H1 (cell line): ENCODE measurements around the gene MYH6. TPM values are rescaled to one million over a fixed set of nuclear protein-coding genes. Genes with fewer than 3 reads are reported as not detected.

Experiments used
- BRCA1 ChIP-seq: IDR thresholded peaks from 2 replicates; pipeline ENCODE4 v1.6.1; 2012; ENCODE audit warnings: low read depth, low read length, improper control_type of control experiment
- FOSL1 ChIP-seq: IDR thresholded peaks from 2 replicates; pipeline ENCODE4 v1.6.1; 2011; ENCODE audit warnings: mild to moderate bottlenecking, low read depth, low read length, moderate library complexity; ENCODE audit not compliant: insufficient read depth
- GABPA ChIP-seq: IDR thresholded peaks from 2 replicates; pipeline ENCODE4 v1.6.1; 2011; ENCODE audit warnings: mild to moderate bottlenecking, low read length, moderate library complexity, borderline replicate concordance; ENCODE audit not compliant: insufficient read depth
- JUND ChIP-seq: IDR thresholded peaks from 2 replicates; pipeline ENCODE4 v1.6.1; 2011; ENCODE audit warnings: mild to moderate bottlenecking, improper control_type of control experiment, low read length
- RAD21 ChIP-seq, 2 experiments: IDR thresholded peaks in 1 of 2; conservative IDR thresholded peaks in 1 of 2; 2 replicates each; pipeline ENCODE4 v1.6.1; 2011; ENCODE audit warnings: low read depth in 2 of 2, low read length in 2 of 2, improper control_type of control experiment in 1 of 2, inconsistent platforms in 1 of 2, mild to moderate bottlenecking in 1 of 2, moderate library complexity in 1 of 2
- TAF1 ChIP-seq: IDR thresholded peaks from 2 replicates; pipeline ENCODE4 v1.6.1; 2011; ENCODE audit warnings: mild to moderate bottlenecking, low read depth, low read length
- polyA plus RNA-seq, 7 experiments: library from polyadenylated mRNA; depleted of rRNA in 3 of 7; stranded (reverse) in 5 of 7; unstranded in 2 of 7; fragments of >200 nt in 5 of 7; fragments of 200-250 nt in 2 of 7; gene quantifications; 1 replicate in 5 of 7; 2 replicates in 1 of 7; 4 replicates in 1 of 7; pipeline versions ENCODE4 v1.2.1 to v1.2.3, GENCODE V29; 2011 to 2013; ENCODE audit warnings: missing spikeins in 2 of 7, mixed read lengths in 2 of 7
- total RNA-seq: library from RNA; stranded (reverse); fragmentation: NEBNext Ultra II Directional; extraction: Animal tissue kit (Norgen Biotek cat#: 25700); gene quantifications from 2 replicates; pipeline ENCODE4 v1.2.1, GENCODE V29; 2021
- TF ChIP-seq, protein P1 (sequence below): fragments of 300-600 bp; sonication (generic); IDR thresholded peaks from 2 replicates; pipeline ENCODE4 v1.7.1; 2012; ENCODE audit warnings: low read length, moderate library complexity, mild to moderate bottlenecking, inconsistent platforms; ENCODE audit not compliant: insufficient replicate concordance
- TF ChIP-seq, protein P2 (sequence below): IDR thresholded peaks from 2 replicates; pipeline ENCODE4 v1.6.1; 2011; ENCODE audit warnings: low read length, improper control_type of control experiment

The MYH6 gene
- total and polyA plus RNA-seq, 2 of the 8 experiments (the other 6 are each of a cell fraction or from before 2014, with no cell fraction given) = 0.03 TPM; not detected in 1

DNA sequence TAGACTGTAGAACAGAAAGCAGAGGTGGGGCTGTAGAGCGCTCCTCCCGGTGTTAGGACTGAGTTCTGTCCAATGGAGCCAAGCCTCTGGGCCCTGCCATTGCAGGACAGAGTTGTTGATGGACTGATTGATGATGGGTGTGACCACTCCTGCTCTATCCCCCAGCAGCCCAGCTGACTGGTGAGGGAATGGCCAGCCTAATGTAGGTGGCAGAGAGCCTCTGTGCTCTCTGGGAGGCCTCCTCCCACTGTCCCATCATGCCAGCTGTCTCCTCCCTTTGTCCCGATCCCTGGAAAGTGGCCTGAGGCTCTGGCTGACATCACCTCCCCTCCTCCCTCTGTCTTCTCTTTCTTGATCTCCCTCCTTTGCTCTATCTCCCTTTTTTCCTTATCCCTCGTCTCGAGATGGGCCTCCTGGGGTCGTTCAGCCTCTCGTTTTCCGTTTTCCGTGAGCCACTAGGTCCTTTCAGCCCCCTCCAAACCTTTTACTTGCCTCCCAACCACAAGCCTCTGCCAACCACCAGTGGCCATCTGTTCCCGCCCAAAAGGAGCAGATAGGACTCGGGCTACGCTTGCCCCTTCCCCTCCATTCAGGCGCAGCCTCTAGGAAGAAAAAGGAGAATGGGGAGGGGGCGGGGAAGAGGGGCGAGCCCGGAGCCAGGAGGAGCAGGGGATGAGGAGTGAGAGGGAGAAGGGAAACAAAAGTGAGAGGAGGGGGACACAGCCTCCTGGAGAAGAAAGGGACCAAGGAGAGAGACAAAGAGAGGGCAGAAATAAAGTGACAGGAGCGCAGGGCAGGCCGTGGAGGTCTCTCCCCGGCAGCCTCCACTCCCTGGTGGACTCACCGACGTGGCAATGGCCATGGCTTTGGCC is 43.7 kb downstream of the MYH6 start (continued):
- TF ChIP-seq, protein P1, sequence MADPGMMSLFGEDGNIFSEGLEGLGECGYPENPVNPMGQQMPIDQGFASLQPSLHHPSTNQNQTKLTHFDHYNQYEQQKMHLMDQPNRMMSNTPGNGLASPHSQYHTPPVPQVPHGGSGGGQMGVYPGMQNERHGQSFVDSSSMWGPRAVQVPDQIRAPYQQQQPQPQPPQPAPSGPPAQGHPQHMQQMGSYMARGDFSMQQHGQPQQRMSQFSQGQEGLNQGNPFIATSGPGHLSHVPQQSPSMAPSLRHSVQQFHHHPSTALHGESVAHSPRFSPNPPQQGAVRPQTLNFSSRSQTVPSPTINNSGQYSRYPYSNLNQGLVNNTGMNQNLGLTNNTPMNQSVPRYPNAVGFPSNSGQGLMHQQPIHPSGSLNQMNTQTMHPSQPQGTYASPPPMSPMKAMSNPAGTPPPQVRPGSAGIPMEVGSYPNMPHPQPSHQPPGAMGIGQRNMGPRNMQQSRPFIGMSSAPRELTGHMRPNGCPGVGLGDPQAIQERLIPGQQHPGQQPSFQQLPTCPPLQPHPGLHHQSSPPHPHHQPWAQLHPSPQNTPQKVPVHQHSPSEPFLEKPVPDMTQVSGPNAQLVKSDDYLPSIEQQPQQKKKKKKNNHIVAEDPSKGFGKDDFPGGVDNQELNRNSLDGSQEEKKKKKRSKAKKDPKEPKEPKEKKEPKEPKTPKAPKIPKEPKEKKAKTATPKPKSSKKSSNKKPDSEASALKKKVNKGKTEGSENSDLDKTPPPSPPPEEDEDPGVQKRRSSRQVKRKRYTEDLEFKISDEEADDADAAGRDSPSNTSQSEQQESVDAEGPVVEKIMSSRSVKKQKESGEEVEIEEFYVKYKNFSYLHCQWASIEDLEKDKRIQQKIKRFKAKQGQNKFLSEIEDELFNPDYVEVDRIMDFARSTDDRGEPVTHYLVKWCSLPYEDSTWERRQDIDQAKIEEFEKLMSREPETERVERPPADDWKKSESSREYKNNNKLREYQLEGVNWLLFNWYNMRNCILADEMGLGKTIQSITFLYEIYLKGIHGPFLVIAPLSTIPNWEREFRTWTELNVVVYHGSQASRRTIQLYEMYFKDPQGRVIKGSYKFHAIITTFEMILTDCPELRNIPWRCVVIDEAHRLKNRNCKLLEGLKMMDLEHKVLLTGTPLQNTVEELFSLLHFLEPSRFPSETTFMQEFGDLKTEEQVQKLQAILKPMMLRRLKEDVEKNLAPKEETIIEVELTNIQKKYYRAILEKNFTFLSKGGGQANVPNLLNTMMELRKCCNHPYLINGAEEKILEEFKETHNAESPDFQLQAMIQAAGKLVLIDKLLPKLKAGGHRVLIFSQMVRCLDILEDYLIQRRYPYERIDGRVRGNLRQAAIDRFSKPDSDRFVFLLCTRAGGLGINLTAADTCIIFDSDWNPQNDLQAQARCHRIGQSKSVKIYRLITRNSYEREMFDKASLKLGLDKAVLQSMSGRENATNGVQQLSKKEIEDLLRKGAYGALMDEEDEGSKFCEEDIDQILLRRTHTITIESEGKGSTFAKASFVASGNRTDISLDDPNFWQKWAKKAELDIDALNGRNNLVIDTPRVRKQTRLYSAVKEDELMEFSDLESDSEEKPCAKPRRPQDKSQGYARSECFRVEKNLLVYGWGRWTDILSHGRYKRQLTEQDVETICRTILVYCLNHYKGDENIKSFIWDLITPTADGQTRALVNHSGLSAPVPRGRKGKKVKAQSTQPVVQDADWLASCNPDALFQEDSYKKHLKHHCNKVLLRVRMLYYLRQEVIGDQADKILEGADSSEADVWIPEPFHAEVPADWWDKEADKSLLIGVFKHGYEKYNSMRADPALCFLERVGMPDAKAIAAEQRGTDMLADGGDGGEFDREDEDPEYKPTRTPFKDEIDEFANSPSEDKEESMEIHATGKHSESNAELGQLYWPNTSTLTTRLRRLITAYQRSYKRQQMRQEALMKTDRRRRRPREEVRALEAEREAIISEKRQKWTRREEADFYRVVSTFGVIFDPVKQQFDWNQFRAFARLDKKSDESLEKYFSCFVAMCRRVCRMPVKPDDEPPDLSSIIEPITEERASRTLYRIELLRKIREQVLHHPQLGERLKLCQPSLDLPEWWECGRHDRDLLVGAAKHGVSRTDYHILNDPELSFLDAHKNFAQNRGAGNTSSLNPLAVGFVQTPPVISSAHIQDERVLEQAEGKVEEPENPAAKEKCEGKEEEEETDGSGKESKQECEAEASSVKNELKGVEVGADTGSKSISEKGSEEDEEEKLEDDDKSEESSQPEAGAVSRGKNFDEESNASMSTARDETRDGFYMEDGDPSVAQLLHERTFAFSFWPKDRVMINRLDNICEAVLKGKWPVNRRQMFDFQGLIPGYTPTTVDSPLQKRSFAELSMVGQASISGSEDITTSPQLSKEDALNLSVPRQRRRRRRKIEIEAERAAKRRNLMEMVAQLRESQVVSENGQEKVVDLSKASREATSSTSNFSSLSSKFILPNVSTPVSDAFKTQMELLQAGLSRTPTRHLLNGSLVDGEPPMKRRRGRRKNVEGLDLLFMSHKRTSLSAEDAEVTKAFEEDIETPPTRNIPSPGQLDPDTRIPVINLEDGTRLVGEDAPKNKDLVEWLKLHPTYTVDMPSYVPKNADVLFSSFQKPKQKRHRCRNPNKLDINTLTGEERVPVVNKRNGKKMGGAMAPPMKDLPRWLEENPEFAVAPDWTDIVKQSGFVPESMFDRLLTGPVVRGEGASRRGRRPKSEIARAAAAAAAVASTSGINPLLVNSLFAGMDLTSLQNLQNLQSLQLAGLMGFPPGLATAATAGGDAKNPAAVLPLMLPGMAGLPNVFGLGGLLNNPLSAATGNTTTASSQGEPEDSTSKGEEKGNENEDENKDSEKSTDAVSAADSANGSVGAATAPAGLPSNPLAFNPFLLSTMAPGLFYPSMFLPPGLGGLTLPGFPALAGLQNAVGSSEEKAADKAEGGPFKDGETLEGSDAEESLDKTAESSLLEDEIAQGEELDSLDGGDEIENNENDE = no peak
- TF ChIP-seq FOSL1 = no peak
- no peak for TF ChIP-seq GABPA
- TF ChIP-seq JUND = no peak
- no peak for TF ChIP-seq RAD21 (IDR thresholded peaks at IDR 0.05 in 1 of 2, conservative IDR thresholded peaks at IDR 0.05 in 1 of 2; ENCODE audit: low read depth in 2 of 2, low read length in 2 of 2)
- TF ChIP-seq, protein P2, sequence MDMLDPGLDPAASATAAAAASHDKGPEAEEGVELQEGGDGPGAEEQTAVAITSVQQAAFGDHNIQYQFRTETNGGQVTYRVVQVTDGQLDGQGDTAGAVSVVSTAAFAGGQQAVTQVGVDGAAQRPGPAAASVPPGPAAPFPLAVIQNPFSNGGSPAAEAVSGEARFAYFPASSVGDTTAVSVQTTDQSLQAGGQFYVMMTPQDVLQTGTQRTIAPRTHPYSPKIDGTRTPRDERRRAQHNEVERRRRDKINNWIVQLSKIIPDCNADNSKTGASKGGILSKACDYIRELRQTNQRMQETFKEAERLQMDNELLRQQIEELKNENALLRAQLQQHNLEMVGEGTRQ = no peak
- no peak for TF ChIP-seq BRCA1
- TF ChIP-seq TAF1 = 0 out of 2 replicates have a peak, but pooled peaks have one; percentile 20
